ENCODE measurements around the gene ATP8B3. TPM values are rescaled to one million over a fixed set of nuclear protein-coding genes. Genes with fewer than 3 reads are reported as not detected.

ATP8B3 gene
- total RNA-seq, 1 experiment from 2014 or later = 9.6 TPM

GRCh38 chr19:1814833-1815604 lies 2.9 kb upstream of the ATP8B3 start:
- Mint-ChIP-seq H3K27me3 (ENCODE audit: low read depth) (peaks cover 9% of the 10 kb centered on the region), H3K36me3 (ENCODE audit: insufficient read depth in 1 of 3, low read depth in 3 of 3) (peaks cover 1 to 19% (median 11%) of the 10 kb centered on the region in 3 experiments), H3K4me3 (no peak overlapping the region), H3K9me3 (no peaks in the 10 kb centered on the region), H3K27ac (0 out of 7 replicates have a peak overlapping the region, but pooled peaks of 1 of the 3 experiments have one; percentile 61), H3K4me1 (peaks cover 6% of the 10 kb centered on the region in 2 experiments)
- no peak overlapping the region for H3K27ac ChIP-seq (ENCODE audit: insufficient read length, low read depth, low read length)
- peaks cover 2% of the 10 kb centered on the region for H4K20me1 ChIP-seq (ENCODE audit: control insufficient read depth, insufficient read depth, insufficient read length)
- H2BK120ac ChIP-seq (ENCODE audit: low read depth, low read length, poor library complexity, severe bottlenecking) = no peak overlapping the region
- no peak overlapping the region for H2AK5ac ChIP-seq (ENCODE audit: insufficient read length, low read length)
- H3K79me2 ChIP-seq (ENCODE audit: insufficient read depth, low read length) = no peaks in the 10 kb centered on the region
- no peak overlapping the region for H3K14ac ChIP-seq (ENCODE audit: insufficient read depth, low read length)
- H3K56ac ChIP-seq (ENCODE audit: insufficient read length, low read depth, low read length) = no peak overlapping the region
- H2BK20ac ChIP-seq (ENCODE audit: low read depth, low read length, poor library complexity, severe bottlenecking) = no peak overlapping the region
- H4K91ac ChIP-seq (ENCODE audit: insufficient read length, low read depth, low read length) = no peak overlapping the region
- TF ChIP-seq CTCF (conservative IDR thresholded peaks at IDR 0.05) = no peak
- H2BK5ac ChIP-seq (ENCODE audit: insufficient read length, low read length) = no peak overlapping the region
- H3K4me1 ChIP-seq (ENCODE audit: insufficient read depth, low read length) = no peaks in the 10 kb centered on the region
- H4K8ac ChIP-seq (replicated peaks; ENCODE audit: insufficient read length, low read depth, low read length) = no peak overlapping the region
- H3T11ph ChIP-seq (ENCODE audit: low read length) = no peak overlapping the region
- H3K9ac ChIP-seq (ENCODE audit: extremely low read depth, insufficient read length, low read length) = no peak overlapping the region
- no peak overlapping the region for H3K4ac ChIP-seq (ENCODE audit: low read depth, low read length)
- peaks cover 3% of the 10 kb centered on the region for H3K23me2 ChIP-seq (ENCODE audit: insufficient read length, low read depth, low read length, poor library complexity, severe bottlenecking)
- no CpG with 5 or more reads among the region's 26 CpGs for WGBS (ENCODE audit: extremely low coverage, insufficient read length, low lambda C conversion rate)
- no peak overlapping the region for H3K18ac ChIP-seq (ENCODE audit: insufficient read length, low read depth, low read length)
- DNase-seq = no peak
- H2BK12ac ChIP-seq (ENCODE audit: insufficient read length, low read depth, low read length) = no peak overlapping the region
- H3K27me3 ChIP-seq (ENCODE audit: insufficient read depth, low read length) = no peaks in the 10 kb centered on the region
- no peak overlapping the region for H2AFZ ChIP-seq (ENCODE audit: low read length)
- H4K5ac ChIP-seq (ENCODE audit: insufficient read length, low read depth, low read length) = no peak overlapping the region
- no peaks in the 10 kb centered on the region for H3K79me1 ChIP-seq (ENCODE audit: insufficient read depth, low read depth, low read length, poor library complexity, severe bottlenecking)
- no peaks in the 10 kb centered on the region for H3K9me3 ChIP-seq (ENCODE audit: control insufficient read depth, low read depth, low read length)
- no peak overlapping the region for H3K23ac ChIP-seq (ENCODE audit: insufficient read length, low read depth, low read length)
- H3K4me2 ChIP-seq (ENCODE audit: insufficient read depth, insufficient read length, low read length) = no peak overlapping the region
- H2BK15ac ChIP-seq (ENCODE audit: low read depth, low read length) = no peak overlapping the region

Data from H9 (cell line).